ENCODE results near the gene TSPAN32.

TSPAN32 gene

GRCh38 chr11:2287091-2287490, 14.7 kb upstream of the TSPAN32 start:
- no peak for DNase-seq (ENCODE audit: low read depth in 2 of 2)

- no peak for DNase-seq (ENCODE audit: low read depth in 2 of 2)
Observed at GRCh38 chr11:2289350-2289749, 12.5 kb upstream of the TSPAN32 start.

DNA sequence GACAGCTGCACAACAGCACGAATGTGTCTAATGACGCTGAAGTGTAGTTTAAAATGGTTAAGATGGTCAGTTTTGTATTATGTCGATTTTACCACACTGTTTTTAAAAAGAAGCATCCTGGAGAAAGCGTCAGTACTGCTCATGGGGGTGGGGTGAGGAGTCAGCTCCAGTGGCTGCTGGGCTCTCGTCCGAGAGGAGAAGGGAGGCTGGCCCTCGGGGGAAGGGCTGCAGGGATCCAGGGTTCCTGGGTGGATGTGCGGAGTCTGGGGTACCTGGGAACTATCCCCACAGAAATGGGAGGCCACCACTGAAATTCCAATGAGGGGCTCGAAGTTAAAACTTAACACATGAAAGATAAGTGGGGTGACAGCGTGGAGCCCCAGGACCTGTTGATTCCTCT, 12.0 kb upstream of the TSPAN32 start:
- DNase-seq (ENCODE audit: low read depth in 2 of 2), result no peak

DNA sequence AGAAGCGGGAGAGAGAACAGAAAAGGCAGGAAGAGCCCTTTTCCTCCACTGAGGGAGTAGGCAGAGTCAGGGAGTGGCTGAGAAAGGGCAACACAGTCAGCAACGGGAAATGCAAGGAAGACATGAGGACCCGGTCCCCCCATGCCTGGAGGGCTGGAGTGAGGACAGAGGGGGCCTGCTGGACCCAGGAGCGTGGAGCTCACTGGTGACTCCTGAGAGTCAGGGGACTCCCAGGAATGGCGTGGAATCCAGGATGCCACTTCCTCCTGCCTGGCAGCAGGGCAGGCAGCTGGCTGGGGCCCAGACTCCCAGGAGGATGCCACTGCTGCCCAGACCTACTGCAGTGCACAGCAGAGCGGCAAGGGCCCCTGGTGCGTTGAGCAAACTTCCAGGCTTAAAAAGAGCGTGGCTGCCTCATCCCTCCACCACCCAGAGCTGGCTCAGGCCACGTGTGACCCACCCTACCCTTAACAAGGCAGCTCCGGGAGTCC, 11.4 kb upstream of the TSPAN32 start:
- no peak for DNase-seq (ENCODE audit: low read depth in 2 of 2)

DNA sequence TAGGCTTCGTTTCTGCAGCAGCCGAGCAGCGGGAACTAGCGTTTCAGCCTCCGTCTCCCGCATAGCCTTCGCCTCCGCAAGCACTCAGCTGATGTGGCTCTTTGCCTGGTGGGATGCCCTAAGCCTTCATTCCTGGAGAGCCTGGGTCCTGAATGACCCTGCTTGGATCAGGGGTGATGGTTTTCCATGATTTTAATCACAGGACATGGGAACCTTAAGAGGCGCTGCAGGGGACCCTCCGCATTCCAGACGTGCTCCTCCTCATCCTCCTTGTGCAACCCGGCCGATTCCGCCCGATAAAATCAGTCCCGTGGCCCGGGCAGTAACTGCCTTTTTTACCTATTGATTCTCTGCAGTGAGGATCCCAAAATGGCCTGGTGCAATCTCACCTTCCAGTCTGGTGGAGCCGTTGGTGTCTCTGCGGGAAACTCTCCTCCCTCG, 8.3 kb upstream of the TSPAN32 start:
- DNase-seq (ENCODE audit: low read depth in 2 of 2), result no peak

- DNase-seq (ENCODE audit: low read depth in 2 of 2), result no peak
Observed at GRCh38 chr11:2293984-2294925, 7.6 kb upstream of the TSPAN32 start.

- no peak for DNase-seq (ENCODE audit: low read depth in 2 of 2)
Observed at GRCh38 chr11:2294926-2295290, 6.9 kb upstream of the TSPAN32 start.

- DNase-seq (ENCODE audit: low read depth in 2 of 2), result no peak
Observed at GRCh38 chr11:2295971-2296912, 5.6 kb upstream of the TSPAN32 start.

DNA sequence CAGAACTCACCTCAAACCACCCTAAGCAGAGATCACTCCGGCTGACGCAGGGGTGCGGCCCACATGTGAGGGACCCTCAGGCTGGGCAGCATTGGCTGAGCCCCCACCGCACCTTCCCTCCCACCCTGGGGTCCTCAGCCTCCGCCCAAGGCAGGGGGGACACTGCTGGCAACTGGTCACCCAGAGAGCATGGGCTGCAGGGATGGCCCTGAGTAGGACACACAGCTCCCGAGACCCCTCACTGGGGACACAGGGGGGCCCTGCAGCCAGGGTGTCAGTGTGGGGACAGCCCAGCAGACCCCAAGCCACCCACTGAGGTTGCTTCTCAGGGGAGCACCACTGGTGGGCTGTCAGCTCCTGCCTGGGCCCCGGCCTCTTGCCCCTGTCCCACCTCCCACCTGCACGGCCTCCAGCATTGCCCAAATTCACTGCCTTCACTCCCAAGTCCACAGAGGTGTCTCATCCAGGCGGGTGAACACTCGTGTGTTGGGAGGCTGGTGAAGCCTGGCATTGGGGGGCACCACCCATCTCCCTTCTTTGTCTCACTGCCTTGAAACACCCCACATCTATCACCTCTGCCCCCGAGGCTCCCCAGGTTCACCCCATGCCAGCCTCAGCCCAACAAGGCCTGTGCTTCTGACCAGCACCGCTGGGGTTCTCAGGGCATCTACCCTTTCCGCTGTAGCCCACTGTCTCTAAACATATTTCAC, 4.7 kb upstream of the TSPAN32 start:
- no peak for DNase-seq (ENCODE audit: low read depth in 2 of 2)

DNA sequence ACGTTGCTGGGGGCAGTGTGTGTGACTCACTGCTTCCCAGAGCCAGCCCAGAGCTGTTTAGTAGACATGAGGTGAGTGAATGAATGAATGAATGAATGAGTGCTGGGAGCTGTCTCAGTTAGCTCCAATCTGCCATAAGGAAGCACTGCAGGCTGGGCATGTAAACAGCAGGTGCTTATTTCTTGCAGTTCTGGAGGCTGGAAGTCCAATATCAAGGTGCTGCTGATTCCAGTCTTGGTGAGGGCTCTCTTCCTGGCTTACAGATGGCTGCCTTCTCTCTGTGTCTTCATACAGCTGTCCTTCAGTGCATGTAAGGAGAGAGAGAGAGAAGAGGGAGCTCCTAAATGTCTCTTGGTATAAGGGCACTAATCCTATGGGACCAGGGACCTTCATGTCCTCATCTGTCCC, 4.2 kb upstream of the TSPAN32 start:
- no peak for DNase-seq (ENCODE audit: low read depth in 2 of 2)

GRCh38 chr11:2298131-2298794, 3.5 kb upstream of the TSPAN32 start:
- no peak for DNase-seq (ENCODE audit: low read depth in 2 of 2)

DNA sequence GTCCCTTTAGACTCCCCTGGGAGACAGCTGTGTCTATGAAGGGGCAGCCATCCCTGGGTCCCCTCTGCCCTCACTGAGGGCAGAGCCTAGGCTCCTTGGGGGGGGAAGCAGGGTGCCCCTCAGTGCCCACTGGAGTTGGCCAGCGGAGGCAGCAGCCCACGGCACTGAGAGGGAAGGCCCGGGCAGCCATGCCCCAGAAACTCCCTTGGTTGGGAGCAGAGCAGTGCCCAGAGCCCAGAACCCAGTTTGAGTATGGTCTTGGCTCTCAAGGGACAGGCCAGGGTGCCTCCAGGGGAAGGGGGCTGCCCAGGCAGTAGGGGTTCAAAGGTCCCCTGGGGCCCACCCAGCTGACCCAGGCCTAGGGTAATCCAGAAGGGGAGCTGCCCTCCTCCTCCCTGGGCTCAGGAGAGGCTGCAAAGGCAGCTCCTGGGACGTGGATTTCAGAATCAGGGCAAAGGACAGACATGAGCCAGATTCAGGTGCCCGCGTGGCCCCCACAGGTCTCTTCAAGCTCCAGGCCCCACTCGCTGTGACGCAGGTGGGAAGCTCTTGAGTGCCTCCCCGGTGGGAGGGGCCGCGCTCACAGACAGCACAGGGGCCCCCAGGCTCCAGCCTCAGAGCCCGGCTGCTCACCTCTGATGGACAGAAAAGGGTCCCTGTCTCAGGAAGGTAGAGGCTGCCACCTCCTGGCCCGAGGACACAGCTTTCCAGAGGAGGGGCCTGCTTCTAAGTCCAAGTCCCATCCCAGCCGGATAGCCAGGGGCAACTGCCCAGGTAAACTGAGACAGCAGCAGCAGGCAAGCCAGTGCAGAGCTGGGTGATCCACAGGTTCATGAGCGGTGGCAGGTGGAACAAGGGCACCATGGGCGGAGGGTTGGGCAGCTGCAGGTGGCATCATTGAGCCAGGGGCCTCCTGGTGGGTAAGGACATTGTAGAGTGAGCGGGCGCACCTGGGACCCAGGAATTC, 2.7 kb upstream of the TSPAN32 start:
- no peak for DNase-seq (ENCODE audit: low read depth in 2 of 2)

DNA sequence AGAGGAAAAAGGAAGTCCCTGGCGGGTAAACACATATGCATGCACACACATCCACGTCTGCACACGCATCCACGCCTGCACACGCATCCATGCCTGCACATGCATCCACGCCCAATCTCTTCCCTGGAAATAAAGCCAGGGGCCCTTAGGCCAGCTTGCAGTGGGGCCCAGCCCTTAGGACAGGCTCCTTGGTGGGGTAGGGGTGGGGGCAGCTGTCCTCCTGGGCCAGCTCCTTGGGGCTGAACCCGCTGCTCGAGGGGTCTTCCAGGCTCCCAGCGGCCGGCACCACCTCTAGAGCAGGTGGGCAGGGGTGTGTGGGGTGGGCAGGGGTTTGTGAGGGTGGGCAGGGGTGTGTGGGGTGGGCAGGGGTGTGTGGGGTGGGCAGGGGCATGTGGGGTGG, 2.0 kb upstream of the TSPAN32 start:
- DNase-seq (ENCODE audit: low read depth in 2 of 2), result no peak

DNA sequence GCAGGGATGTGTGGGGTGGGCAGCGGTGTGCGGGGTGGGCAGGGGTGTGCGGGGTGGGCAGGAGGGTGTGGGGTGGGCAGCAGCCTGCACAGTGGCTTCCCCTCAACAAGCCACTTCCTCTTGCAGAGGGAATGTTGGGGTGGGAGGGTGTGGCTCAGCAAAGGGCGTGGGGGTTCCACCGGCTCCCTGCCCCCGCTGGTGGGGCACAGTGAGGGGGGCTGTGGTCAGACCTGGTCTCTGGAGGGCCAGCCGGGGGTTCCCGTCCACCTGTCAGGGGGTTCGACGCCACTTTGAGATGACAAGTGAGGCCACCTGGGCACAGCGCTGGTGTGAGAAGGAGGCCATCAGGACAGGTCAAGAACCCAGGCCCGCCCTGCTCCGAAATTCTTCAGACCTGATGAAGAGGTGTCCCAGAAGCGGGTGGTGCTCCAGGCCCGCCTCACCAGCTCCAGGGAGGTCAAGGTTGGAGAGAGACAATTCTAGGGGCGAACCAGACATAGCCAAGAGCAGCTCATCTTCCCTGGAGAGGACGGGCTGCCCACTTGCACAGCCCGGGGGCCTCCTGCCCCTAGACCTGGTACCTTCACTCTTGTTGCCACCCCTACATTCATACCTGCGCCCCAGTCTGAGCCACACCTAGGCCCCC, 1.4 kb upstream of the TSPAN32 start:
- DNase-seq (ENCODE audit: low read depth in 2 of 2), result no peak

DNA sequence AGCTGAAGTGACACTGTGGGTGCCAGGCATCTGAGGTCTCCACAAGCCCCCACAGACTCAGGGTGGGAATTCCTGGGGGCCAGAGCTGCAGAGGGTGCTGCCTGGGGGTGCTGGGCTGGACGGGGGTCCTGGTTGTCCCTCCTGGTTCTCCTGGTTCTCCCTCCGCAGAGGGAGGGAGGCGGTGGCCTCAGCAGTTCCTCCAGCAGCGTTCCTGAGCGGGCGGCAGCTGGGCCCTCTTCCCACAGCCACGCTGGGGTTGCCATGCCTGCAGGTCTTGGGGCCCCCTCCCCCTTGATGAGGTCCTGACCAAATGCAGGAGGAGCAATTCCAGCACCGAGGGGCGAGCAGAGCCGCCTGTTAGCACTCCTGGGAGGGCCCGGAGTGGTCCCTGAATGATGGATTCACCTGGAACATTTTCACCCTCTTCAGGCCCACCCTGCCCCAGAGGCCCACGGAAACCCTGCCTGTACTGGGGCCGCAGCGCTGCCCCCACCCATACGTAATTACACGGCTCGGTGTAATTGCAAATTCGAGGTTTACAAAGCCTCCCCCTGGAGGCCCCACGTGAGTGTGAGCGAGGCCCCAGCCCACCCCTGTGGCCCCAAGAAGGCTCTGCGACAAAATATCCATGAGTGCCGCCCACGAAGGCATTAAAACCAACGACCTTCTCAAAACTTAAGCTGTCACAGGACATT, 730 bp upstream of the TSPAN32 start:
- DNase-seq (ENCODE audit: low read depth in 2 of 2), result no peak

GRCh38 chr11:2302306-2302895, 588 bp downstream of the TSPAN32 start:
- no peak for DNase-seq (ENCODE audit: low read depth in 2 of 2)

GRCh38 chr11:2302896-2303626, 1.2 kb downstream of the TSPAN32 start:
- DNase-seq (ENCODE audit: low read depth in 2 of 2), result no peak

All from stimulated activated CD4-positive, alpha-beta T cell treated with anti-CD3 and anti-CD28 coated beads, Interleukin-1b, Interleukin-23, amount 100 ng/mL, for 4 hours (primary cell).